SU-DHL-6 (cell line): ENCODE measurements around the gene PTBP3.
"Not testable (repeated sequence)": the region's sequence is repeated elsewhere in the genome, so short reads cannot be mapped to it uniquely, and the experiment has no call there.

Experiments
- H2AFZ ChIP-seq: fragments of 200-600 bp; sonication (generic); 2 replicates; pipeline ENCODE4 v1.6.1; 2014; ENCODE audit warnings: low read depth, mild to moderate bottlenecking, moderate library complexity, mixed read lengths, antibody characterized with exemption, low read length; ENCODE audit not compliant: severe bottlenecking
- H3F3A ChIP-seq: fragments of 200-600 bp; shearing (Covaris generic); 2 replicates; pipeline ENCODE4 v1.6.0; 2016; ENCODE audit warnings: antibody characterized with exemption, mild to moderate bottlenecking; ENCODE audit not compliant: insufficient read depth
- H3K27ac ChIP-seq: fragments of 200-600 bp; sonication (generic); 2 replicates; pipeline ENCODE4 v1.5.1; 2016; ENCODE audit warnings: low read depth, mild to moderate bottlenecking, low read length, moderate library complexity, mixed read lengths
- H3K27me3 ChIP-seq: fragments of 200-600 bp; sonication (generic), shearing (Covaris generic); 2 replicates; pipeline ENCODE4 v1.6.0; 2014; ENCODE audit warnings: mild to moderate bottlenecking, low read length
- H3K36me3 ChIP-seq: fragments of 200-600 bp; sonication (generic); 2 replicates; pipeline ENCODE4 v1.6.1; 2014; ENCODE audit warnings: mild to moderate bottlenecking, low read length, mixed read lengths
- H3K4me2 ChIP-seq: fragments of 300-600, 200-600 bp; shearing (Covaris generic), sonication (generic); 2 replicates; pipeline ENCODE4 v1.6.0; 2014; ENCODE audit warnings: low read length, low read depth, mild to moderate bottlenecking; ENCODE audit not compliant: poor library complexity, severe bottlenecking
- H3K4me3 ChIP-seq: fragments of 200-600 bp; sonication (generic); 2 replicates; pipeline ENCODE4 v1.5.1; 2014; ENCODE audit warnings: antibody characterized with exemption, low read length, mild to moderate bottlenecking, mixed read lengths; ENCODE audit not compliant: insufficient read depth, poor library complexity, severe bottlenecking
- H3K79me2 ChIP-seq: fragments of 200-600 bp; sonication (generic); 2 replicates; pipeline ENCODE4 v1.6.1; 2014; ENCODE audit warnings: mild to moderate bottlenecking, low read length, moderate library complexity; ENCODE audit not compliant: insufficient read depth
- H3K9ac ChIP-seq: fragments of 200-600 bp; sonication (generic); 2 replicates; pipeline ENCODE4 v1.7.0; 2014; ENCODE audit warnings: mild to moderate bottlenecking, low read length
- H3K9me2 ChIP-seq: fragments of 200-600 bp; sonication (generic); replicated peaks from 2 replicates; pipeline ENCODE4 v1.6.1; 2014; ENCODE audit warnings: low read length; ENCODE audit not compliant: insufficient read depth
- H3K9me3 ChIP-seq: fragments of 200-600 bp; sonication (generic); 2 replicates; pipeline ENCODE4 v1.6.1; 2014; ENCODE audit warnings: low read length, mixed read lengths; ENCODE audit not compliant: insufficient read depth
- H4K20me1 ChIP-seq: fragments of 200-600 bp; sonication (generic); 2 replicates; pipeline ENCODE4 v1.6.1; 2014; ENCODE audit warnings: low read depth, mild to moderate bottlenecking, antibody characterized with exemption, low read length, moderate library complexity, mixed read lengths
- CTCF ChIP-seq: fragments of 200-600 bp; sonication (generic); IDR thresholded peaks from one replicate; pipeline ENCODE4 v1.5.1; 2017; ENCODE audit warnings: antibody characterized with exemption, mild to moderate bottlenecking, low read length, moderate library complexity; ENCODE audit not compliant: insufficient read depth, poor library complexity, severe bottlenecking
- EZH2phosphoT487 ChIP-seq: fragments of 200-600 bp; sonication (generic), shearing (Covaris generic); conservative IDR thresholded peaks from 2 replicates; pipeline ENCODE4 v1.6.1; 2018; ENCODE audit warnings: mild to moderate bottlenecking, antibody characterized with exemption, low read length, moderate library complexity, mixed read lengths

The PTBP3 gene

GRCh38 chr9:112375361-112375760 is 41.9 kb upstream of the PTBP3 start:
- Histone ChIP-seq H3K9me3 (no peaks in the 10 kb centered on the region), H3K4me2 (no peak overlapping the region), H3K27ac (no peak overlapping the region), H3K79me2 (no peaks in the 10 kb centered on the region), H2AFZ (no peak overlapping the region), H3K36me3 (no peaks in the 10 kb centered on the region), H3K9ac (no peak overlapping the region), H3K27me3 (no peaks in the 10 kb centered on the region), H4K20me1 (no peaks in the 10 kb centered on the region), H3K4me3 (no peak overlapping the region), H3K9me2 (no peaks in the 10 kb centered on the region), H3F3A (no peaks in the 10 kb centered on the region)
- TF ChIP-seq EZH2phosphoT487 (no peak), CTCF (no peak)

GRCh38 chr9:112374232-112374631 is 40.8 kb upstream of the PTBP3 start:
- not testable (repeated sequence) for H3K9ac ChIP-seq, H3K4me2 ChIP-seq, H3F3A ChIP-seq, H3K9me2 ChIP-seq, H2AFZ ChIP-seq, H3K27ac ChIP-seq, H4K20me1 ChIP-seq, H3K36me3 ChIP-seq, H3K79me2 ChIP-seq, H3K27me3 ChIP-seq, H3K4me3 ChIP-seq, H3K9me3 ChIP-seq

- not testable (repeated sequence) for H3K79me2 ChIP-seq, H3K36me3 ChIP-seq, H3K9ac ChIP-seq, H3K9me3 ChIP-seq, H3K27me3 ChIP-seq, H3K4me3 ChIP-seq, H4K20me1 ChIP-seq, H3K9me2 ChIP-seq, H3K4me2 ChIP-seq, H3K27ac ChIP-seq, H3F3A ChIP-seq, H2AFZ ChIP-seq
These were observed 40.2 kb upstream of the PTBP3 start for GRCh38 chr9:112373666-112374065.

- Histone ChIP-seq H4K20me1 (no peaks in the 10 kb centered on the region), H3K27me3 (no peaks in the 10 kb centered on the region), H2AFZ (no peak overlapping the region), H3K79me2 (no peaks in the 10 kb centered on the region), H3K4me2 (no peak overlapping the region), H3K9ac (no peak overlapping the region), H3F3A (no peaks in the 10 kb centered on the region), H3K36me3 (no peaks in the 10 kb centered on the region), H3K4me3 (no peak overlapping the region), H3K9me2 (no peaks in the 10 kb centered on the region), H3K9me3 (no peaks in the 10 kb centered on the region), H3K27ac (no peak overlapping the region)
- TF ChIP-seq CTCF (no peak), EZH2phosphoT487 (no peak)
These were observed 37.6 kb upstream of the PTBP3 start for GRCh38 chr9:112371060-112371459.
